Stimulated activated CD8-positive, alpha-beta memory T cell treated with anti-CD3 and anti-CD28 coated beads, Interleukin-7, amount 100 ng/mL, for 1 hour (primary cell): ENCODE results near the gene NUMA1.
A peak's percentile ranks its signal among the peaks of the same experiment; 100 is the strongest.

Experiments used
- DNase-seq, 2 donors: peaks; one replicate each; pipeline ENCODE4 v3.0.0-alpha.2; 2020; ENCODE audit warnings: low read depth in 2 of 2

Gene NUMA1

DNA sequence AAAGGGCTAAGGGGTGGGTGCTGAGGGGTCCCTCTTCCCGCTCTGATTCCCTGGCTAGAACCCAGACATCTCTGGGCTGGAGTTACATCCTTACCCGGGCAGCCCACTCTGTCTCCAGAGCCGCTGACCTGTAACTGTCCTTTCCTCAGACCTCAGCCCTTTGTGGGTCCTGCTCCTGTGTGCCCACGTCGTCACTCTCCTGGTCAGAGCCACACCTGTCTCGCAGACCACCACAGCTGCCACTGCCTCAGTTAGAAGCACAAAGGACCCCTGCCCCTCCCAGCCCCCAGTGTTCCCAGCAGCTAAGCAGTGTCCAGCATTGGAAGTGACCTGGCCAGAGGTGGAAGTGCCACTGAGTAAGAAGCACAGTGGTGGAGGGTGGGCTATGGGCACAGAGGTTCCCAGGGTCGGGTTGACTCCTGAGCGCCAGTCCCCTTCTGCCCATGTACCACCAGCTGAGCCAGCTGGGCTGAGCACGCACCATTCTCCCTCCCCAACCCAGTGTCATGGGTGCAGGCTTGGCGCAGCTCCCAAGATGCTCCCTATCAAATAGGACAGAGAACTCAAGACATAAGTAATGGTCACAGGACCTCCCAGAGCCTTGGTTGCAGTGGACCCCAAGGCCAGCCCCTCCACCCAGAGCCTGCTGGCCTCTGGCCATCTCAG, 80.0 kb downstream of the NUMA1 start:
- no peak for DNase-seq

DNA sequence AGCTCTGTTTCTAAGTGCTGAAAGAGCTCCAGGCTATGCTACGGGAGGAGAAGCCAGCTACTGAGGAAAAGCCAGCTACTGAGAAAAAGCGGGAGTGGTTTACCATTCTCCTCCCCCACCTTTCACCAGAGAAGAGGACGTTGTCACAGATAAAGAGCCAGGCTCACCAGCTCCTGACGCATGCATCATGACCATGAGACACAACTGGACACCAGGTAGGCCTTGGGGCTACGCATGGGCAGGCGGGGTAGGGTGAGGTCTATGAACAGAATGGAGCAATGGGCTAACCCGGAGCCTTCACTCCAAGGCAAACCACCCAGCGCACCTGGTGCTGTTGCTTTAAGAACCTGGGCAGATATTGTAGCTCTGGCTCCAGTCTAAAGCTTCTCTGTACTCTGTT, 80.5 kb downstream of the NUMA1 start:
- DNase-seq, result no peak

DNA sequence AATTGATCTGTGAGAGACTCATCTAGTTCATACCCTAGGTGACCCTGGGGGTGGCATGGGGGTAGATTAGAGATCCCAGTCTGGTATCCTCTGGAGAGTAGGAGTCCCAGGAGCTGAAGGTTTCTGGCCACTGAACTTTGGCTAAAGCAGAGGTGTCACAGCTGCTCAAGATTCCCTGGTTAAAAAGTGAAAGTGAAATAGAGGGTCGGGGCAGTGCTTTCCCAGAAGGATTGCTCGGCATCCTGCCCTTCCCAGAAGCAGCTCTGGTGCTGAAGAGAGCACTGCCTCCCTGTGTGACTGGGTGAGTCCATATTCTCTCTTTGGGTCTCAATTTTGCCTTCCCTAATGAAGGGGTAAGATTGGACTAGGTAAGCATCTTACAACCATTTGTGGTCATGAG, 81.0 kb downstream of the NUMA1 start:
- DNase-seq, result no peak

DNA sequence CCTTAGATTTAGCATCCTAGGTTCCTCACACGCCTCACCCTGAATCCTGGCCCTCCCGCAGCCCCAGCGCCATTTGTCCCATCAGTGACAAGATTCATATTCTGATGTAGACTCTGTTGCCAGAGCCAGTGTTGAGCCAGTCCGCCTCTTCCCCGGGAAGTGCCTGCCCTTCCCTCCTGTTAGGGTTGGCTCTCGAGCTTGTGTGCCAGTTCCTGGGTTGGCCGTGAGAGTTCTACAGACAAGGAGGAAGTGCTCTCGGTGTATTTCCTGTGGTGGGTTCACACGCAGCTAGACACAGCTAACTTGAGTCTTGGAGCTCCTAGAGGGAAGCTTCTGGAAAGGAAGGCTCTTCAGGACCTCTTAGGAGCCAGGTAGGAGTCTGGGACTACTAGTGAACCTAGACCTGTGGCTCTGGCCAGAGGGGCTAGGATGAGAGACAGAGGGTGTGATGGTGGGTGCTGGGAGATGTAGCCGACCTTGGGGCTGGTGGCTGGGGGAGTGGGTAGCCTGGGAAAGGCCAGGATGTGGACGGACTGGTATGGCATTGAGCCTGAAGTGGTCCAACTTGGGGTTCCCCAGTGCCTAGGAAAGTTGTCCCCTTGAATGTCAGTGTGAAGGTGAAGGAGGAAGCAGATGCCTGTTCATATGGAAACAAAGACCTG, 81.6 kb downstream of the NUMA1 start, which contains the start of gene IL18BP:
Gene IL18BP, plus strand, starts transcription at position 261 of the 662 bp plus-strand sequence. CDS start 1,076 bp downstream, outside the sequence.
- no peak for DNase-seq

DNA sequence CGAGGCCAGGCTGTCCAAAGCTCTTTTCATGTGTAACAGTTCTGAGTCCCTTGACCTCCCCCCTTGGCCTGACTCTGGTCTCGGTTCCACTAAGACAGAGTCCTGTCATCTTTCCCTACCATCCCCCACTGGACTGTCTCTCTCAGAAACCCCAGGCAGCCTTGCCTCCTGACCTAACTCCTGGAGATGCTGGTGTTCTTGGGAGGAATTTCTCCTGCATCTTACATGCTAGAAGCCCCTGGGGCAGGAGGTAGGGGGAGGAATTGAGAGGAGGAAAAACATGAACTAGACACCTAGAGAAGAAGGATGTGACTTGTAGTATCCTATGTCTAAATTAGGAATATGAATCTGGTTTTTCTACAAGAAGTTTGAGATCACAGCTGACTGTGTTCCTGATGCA, 82.3 kb downstream of the NUMA1 start:
- DNase-seq, result no peak

DNA sequence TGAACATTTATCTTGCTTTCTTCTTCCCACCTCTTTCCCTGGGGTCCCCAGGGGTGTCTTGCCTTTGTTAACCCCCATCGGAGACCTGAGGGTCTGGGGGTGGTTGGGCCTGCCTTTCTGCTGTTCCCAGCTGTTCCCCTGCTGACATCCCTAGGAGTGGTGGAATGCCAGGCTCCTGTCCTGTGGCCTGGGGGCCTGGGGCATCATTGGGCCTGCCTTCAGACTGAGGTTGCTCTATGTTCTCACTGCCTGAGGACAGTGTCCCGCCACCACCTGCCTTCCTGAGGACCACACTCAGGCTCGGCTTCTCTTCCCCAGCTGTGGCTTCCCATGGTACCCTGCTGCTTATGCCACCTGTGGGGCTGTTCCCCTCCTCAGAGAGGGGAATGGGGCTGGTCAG, 82.7 kb downstream of the NUMA1 start:
- DNase-seq, result no peak

DNA sequence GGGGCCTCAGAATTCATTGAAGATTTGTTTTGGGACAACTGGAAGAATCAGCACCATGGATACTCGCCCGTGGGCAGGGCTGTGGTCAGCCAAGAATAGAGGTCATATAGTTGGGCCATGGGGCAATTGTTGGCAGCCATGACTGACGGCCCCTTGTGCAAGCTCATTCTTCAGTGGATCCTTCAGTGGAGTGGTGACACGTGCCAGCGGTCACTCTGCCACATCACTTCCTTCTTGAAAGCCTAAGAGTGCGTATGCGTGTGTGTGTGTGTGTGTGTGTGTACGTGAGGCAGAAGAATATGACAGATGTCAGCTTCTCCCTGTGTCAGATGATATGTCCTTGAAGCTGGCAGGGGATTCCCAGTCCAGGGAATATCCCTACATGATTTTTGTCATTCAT, 83.4 kb downstream of the NUMA1 start:
- no peak for DNase-seq

DNA sequence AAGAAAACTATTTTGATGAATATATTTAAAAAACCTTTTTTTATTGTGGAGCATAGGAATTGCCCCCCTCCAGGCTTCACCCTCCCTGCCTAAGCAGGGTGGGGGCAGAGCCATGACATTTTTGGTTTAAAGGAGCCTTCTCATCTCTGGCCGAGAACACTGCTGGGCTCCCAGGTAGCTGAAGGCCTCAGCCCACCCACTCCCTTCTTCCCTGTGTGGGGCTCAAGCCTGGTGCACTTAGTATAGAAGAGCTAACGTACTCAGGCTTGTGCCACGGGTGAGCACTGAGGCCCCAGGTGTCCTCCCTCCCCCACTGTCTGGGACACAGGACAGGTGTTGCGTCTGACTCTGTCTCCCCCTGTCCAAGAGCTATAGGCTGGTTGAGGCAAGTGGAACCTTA, 83.8 kb downstream of the NUMA1 start:
- DNase-seq, result no peak

DNA sequence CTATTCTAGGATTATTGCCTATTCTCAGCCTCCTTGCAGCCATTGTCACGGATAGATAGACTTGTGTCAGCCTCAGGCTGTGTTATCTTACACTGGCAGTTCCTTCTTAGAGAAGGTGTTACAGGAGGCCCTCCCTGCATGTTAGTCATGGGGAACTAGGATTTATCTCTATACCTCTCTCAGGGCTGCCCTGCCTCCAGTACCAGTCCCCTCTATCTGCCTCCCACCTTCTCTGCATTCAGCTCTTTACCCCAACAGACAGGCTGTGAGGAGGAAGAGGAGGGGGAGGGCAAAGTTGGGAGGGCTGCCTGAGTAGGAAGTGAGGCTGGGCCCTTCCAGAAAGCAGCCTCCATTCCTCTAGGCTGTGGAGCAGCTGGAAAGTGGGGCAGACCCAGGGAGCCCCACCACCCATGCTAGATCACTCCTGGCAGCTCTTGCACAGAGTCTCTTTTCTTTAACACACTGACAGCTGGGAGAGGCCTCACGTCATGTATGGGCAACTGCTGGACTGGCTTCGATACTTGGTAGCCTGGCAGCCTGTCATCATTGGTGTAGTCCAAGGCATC, 84.5 kb downstream of the NUMA1 start:
- no peak for DNase-seq

DNA sequence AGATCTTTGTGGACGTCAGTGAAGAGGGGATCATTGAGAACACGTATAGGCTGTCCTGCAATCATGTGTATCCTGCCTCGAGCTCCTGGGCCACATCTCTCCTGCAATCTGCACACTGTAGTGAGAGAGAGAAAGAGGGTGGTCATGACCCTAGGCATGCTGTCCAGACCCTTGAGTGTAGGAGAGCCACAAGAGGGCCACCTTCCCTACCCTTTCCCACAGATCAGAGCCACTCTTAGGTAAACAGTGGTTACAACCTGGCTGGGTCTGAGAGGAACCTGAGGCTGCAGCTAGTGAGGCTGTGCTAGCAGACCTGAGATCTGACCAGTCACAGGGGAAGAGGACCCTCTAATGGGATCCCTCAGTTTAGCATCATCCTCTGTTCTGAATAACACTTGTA, 85.6 kb downstream of the NUMA1 start:
- DNase-seq, result no peak

DNA sequence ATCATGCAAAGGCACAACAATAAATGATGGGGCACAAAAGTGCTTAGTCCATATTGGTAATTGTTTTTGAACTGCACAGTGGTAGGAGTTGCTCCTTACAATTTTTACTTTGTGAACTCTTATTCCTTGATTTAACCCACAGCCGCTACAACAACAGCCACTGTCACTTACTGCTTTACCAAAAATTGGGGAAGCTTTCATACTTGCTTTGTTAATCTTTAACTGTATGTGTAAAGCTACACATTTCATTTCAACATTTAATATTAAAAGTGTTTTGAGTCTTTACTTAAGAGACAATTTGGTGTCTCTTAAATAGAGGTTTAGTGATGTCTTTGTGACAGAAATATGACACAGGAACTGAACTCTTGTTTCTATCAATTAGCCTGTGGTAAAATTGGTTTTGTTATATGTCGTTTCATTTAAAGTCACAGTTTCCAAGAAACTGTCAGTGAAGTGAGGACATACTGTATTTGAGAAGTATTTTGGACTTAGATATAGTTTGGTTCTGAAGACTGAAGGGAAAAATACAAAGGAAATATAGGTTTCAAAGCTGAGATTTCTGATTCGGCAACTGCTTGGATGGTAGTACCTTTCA, 88.1 kb downstream of the NUMA1 start:
- no peak for DNase-seq

DNA sequence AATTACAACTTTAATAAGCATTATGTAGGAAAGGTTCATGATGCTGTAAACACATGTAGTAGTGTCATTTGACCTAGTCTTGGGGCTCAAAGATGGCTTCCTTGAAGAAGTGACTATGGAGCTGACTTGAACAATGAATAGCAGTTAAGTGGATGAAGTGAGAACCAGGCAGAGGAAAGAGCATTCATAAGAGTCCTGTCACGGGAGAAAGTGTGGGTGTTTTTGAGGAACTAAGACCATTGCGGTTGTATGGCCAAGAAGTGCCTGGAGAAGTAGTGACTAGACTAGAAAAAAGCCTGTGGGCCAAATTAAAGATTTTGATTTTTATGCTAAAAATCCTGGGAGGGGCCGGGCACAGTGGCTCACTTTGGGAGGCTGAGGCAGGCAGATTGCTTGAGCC, 88.8 kb downstream of the NUMA1 start:
- DNase-seq, result no peak

DNA sequence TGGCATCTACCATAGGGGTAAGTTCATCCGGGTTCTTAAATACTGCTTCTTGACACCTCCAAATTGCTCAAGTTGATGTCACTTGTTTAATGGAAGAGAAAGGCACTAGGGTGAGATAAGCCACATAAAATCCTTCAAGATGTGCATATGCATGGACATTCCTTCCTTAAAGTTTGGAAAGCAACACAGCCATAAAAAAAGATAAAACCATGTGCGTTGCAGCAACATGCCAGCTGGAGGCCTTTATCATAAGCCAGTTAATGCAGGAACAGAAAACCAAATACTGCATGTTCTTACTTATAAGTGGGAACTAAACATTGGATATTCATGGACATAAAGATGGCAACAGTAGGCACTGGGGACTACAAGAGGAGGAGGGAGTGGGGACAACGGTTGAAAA, 89.6 kb downstream of the NUMA1 start:
- no peak for DNase-seq

DNA sequence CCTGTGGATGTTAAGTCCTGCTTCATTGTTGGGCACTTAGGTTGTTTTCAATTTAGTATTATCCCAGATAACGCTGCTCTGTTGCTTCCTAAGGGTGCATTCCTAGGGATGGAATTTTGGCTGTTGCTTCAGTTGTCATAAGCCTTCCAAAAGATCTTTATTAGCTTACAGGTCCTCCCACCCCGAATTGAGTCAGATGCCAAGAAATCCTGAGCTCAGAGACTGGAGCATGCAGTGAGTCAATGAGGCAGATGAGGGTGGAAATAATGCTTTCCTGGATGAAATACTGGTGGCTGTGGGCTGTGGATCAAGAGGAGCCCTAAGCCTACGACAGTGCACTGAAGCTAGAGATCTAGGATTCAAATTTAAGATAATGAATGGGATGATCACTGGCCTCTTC, 92.3 kb downstream of the NUMA1 start:
- DNase-seq, result no peak

DNA sequence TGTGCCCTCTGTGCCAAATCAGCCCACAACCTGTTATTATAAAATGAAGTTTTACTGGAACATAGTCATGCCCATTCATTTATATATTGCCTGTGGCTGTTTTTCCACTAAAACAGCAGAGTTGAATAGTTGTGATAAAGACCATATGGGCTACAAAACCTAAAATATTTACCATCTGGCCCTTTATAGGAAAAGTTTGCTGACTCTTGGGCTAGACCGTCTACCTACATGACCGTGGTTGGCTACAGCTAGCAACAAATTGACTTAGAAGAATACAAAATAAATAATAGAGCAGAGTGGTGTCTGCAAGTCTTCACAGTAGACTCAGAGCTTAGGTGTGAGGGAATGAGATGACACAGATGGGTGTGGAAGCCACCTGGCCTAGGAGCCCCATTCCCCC, 92.8 kb downstream of the NUMA1 start:
- no peak for DNase-seq

DNA sequence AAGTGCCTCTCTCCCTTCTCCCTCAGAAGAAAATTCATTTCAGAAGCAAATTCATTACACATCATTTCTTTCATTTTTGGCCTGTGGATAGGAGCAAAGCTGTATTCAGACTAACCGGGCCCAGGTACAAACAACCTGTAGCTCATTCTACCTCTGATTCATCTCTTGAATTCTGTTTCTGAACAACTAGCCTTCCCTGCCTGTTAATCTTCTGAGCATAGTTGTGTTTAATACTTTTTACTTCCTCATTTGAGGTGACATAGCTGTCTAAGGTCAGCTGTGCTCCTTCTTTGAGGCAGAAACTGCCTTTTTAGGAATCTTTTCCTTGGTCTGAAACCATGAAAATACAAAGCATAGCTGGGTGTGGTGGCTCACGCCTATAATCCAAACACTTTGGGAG, 94.2 kb downstream of the NUMA1 start:
- no peak for DNase-seq

DNA sequence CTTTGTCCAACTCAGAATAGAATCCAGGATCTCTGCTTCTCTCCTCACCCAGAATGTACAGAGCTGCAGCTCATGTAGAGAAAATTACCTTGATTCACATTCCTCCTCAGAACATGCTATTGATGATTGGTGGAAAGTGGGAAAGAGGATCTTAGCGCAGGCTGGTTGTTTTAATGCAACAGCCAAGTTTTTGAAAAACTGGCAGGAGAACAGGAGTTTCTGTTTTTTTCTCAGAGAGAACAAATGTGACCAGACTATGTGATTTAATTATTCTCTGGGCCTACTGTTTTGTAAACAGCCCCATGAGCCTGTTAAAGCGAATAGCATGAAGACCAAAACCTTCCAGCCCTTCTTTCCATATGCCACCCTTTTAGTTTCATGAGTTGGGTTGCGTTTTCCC, 100.7 kb downstream of the NUMA1 start:
- no peak for DNase-seq

DNA sequence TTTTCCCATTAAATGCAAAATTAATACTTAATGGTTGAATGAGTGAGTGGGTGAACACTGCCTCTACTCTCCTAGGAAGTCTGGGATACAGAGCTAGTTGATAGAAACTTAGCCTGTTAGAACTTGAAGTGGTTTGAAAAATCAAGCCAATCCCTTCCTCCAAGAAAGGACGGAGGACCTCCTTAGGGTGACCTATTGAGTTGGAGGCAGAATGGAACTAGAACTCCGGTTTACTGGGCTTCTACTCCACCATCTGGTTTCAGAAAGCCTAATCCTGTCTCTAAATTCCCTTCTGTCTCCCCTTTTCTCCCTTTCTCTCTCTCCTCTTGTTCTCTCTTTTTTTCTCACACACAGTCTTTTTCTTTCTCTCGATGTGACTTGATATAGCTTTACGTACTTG, 101.2 kb downstream of the NUMA1 start:
- no peak for DNase-seq

DNA sequence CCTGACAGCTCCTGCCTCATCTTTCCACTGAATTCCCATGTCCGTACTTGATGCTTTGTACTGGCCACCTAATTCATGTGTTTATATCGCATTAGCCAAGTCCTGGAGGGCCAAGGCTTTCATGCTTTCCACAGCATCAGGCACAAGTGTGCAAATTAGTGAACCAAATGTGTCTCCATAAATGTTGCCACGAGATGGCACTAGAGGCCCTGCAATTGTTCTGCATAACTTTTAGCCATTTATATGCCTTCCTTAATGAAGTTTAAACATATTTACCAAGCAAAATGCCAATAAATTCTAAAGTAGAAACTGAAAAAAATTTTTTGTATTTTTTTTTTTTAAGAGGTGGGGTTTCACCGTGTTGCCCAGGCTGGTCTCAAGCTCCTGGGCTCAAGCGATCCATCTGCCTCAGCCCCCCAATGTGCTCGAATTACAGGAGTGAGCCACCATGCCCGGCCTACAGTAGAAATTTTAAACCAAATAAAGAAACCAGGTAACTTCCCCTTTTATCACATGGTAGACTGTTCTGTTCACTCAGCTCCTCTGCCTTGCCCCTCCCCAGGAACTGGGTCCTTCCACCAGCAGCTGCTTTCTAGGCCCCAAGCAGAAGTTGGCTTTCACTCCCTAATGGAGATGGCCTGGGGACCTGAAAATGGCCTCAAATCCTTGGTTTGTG, 102.5 kb downstream of the NUMA1 start:
- DNase-seq, result peak in 1 of 2 donors; percentile 16

DNA sequence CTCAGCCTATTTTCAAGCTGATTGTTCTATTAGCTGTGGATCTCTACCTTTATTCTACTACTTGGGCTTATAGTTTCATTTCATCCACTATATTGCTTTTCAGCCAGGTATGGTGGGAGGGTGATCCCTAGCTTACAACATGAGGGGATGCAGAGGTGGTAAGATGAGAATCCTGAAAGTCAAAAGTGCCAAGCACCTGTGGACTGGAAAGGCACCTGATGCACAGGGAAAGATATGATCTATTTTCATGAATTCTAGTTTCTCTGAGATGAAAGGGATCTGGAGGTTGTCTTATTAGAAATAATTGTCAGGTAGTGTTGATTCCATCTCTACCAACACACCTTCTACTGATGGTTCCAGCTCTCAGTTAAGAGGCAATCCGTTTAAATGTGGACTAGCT, 103.3 kb downstream of the NUMA1 start:
- no peak for DNase-seq

DNA sequence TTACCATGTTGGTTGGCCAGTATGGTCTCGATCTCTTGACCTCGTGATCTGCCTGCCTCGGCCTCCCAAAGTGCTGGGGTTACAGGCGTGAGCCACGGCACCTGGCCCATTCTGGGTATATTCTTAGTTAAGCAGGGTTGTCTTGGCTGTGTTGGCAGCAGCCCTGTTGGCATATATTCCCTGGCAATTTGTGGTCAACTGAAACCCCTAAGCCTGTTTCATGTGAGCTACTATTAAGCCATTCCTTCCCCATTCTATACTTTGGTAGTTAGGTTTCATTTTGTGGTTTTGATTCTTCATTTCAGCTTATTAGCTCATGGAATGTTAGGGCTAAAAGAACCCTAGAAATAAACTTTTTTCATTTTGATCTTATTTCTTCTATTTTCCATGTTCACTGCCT, 103.8 kb downstream of the NUMA1 start:
- DNase-seq, result no peak

DNA sequence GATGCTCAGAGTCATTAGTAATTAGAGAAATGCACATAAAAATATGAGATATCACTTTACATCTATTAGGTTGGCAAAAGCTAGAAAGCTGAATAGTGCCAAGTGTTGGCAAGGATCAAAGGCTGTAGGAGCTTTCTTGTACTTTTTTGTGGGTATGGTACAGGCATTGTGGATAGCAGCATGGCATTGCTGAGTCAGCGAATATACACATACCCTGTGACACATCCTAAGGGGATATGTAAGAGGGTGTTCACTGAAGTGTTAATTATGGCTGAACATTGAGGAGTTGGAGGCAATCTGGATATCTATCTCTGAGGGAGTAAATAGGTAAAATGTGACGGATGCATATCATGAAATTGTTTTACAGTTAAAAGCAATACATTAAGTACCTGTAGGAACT, 108.7 kb downstream of the NUMA1 start:
- no peak for DNase-seq

DNA sequence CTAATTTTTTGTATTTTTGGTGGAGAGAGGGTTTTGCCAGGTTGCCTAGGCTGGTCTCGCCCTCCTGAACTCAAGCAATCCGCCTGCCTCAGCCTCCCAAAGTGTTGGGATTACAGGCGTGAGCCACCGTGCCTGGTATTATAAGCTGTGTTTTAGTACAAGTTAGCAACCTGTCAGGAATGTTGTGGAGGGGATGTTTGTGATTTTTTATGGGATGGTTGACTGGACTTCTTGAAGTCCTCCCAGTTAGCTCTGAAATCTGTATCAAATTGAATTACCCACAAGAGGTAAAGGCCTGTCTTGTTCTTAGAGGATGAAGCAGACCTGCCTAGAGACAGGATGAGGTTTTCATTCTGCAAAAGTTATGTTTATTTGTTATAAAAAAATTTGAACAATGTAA, 115.7 kb downstream of the NUMA1 start:
- DNase-seq, result no peak
